ENCODE data around the gene MMP17.
"Not testable (repeated sequence)": the region's sequence is repeated elsewhere in the genome, so short reads cannot be mapped to it uniquely, and the experiment has no call there.

The MMP17 gene

DNA sequence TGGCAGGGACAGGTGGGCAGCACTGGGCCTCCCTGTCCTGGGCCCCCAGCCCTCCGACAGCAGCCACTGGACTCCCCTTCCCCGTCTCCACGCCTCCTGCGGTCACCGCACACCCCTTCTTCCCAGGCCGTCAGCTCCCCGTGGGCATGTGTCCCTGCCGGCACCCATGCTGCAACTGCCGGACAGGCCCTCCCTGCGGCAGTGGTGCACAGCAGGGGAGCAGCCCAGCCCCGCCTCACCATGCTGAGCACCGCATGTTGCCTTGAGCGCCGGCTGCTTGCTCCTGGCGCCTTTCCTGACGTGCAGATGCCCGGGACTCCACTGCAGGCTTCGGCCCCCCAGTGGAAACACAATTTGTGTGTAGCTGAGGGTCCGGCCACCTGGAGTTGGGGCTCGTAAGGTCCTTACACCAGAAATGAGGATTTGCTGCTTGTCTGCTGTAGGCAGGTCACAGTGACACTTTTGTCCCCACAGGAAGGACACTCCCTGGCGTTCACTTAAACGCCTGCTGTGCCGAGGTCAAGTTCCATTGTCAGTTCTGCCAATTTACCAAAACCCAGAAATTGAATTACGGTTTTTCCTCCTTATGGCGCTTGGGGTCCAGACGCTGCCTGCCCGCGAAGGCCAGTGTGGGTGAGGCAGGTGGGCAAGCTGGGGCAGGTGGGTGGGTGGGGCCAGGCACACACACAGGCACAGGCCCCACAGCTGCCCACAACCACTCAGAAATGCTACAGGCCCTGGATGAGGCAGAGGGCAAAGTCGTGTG lies 28.2 kb upstream of the MMP17 start:
- DNase-seq (ENCODE audit: low read depth in 2 of 2, low spot score in 1 of 2), result no peak

DNA sequence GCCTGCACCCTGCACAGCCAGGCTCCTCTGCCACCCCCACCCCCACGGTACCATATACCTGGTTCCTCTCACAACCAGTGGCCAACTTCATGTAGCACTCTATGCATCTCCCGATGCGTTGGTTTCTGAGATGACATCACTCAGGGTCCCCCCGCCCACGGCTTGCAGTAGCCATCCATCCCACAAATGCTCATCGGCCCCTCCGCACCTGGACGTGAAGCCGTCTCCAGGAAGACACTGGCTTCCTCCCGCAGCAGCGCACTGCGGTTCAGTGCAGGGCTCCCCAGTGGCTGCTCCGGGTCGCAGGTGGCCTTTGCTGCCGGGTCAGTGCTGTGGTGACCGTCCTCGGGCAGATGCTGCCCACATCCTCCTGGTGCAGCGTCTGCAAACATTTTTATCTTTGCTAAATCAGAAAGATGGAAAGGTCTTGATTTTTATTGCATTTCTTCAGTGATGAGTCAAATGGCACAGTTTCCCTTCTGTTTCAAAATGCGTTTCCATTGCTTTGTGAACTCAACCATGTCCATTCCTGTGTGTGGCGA lies 27.5 kb upstream of the MMP17 start:
- no peak for DNase-seq (ENCODE audit: low read depth in 2 of 2, low spot score in 1 of 2)

DNA sequence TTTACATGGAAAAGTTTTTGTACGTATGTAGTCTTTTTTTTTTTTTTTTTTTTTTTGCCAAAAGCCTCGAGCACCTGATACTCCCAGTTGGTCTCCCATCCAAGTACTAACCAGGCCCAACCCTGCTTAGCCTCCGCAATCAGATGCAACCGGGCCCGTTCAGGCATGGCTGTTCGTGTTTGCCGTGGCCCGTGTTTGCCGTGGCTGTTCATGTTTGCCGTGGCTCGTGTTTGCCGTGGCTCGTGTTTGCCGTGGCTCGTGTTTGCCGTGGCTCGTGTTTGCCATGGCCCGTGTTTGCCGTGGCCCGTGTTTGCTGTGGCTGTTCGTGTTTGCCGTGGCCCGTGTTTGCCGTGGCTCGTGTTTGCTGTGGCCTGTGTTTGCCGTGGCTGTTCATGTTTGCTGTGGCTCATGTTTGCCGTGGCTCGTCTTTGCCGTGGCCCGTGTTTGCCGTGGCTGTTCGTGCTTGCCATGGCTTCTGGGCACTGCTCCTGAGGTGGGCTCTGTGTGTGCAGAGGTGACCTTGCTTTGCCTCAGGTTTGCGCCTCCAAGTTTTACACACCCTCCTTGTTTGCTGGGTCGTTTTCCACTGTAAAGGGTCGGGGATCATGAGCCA lies 26.8 kb upstream of the MMP17 start:
- DNase-seq (ENCODE audit: low read depth in 2 of 2, low spot score in 1 of 2), result no peak

DNA sequence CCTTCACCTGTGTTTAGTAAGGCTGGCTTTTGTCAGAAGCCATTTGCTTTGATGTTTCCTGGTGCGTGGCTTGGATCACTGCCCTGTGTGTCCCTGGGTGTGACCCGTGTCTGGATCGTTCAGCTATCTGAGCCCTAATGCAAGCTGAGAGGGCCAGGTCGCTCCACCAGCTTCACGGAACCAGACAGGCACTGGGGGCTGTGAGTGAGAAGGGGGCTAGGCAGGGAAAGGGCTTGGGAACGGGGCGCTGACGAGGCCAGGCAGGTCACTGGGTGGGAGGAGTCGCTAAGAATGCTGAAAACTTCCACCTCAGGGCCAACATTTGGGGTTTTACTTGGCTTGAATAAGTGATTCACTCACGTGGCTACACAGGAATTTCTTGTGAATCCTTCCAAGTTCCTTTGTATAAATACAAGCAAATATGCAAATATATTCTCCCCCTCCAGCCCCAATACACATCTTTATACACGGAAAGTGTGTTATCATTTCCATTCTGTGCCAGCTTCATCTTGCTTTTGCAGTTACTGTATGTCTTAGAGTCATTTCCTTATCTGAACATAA lies 24.2 kb upstream of the MMP17 start:
- DNase-seq (ENCODE audit: low read depth in 2 of 2, low spot score in 1 of 2), result no peak

DNA sequence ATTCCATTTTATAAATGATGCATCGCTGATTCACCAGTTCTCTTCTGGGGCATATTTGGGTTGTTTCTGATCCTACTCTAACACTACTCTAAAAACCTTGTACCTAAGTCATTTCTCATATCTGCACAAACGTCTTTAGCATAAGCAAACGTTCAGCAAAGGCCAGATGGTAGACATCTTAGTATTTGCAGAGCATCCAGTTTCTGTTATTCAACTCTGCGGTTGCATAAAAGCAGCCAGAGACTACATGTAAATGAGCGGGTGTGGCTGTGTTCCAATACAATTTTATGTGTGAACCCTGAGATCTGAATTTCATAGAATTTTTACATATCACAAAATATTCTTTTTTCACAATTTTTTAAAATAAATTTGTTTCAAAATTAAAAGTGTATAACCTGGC lies 22.8 kb upstream of the MMP17 start:
- DNase-seq (ENCODE audit: low read depth in 2 of 2, low spot score in 1 of 2), result no peak

DNA sequence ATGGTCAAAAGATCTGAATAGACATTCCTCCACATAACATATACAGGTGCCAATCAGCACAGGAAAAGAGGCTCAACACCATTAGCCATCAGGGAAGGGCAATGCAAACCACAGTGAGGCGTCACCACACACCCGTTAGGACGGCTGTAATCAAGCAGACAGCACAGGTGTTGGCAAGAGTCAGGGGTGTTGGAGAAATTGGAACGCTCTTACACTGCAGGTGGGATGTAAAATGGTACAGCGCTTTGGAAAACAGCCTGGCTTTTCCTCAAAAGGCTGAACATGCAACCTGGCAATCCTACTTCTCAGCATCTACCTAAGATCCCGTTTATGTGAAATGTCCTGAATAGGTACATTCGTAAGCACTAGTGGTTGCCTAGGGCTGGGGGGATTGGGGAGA lies 21.5 kb upstream of the MMP17 start:
- DNase-seq (ENCODE audit: low read depth in 2 of 2, low spot score in 1 of 2), result no peak

DNA sequence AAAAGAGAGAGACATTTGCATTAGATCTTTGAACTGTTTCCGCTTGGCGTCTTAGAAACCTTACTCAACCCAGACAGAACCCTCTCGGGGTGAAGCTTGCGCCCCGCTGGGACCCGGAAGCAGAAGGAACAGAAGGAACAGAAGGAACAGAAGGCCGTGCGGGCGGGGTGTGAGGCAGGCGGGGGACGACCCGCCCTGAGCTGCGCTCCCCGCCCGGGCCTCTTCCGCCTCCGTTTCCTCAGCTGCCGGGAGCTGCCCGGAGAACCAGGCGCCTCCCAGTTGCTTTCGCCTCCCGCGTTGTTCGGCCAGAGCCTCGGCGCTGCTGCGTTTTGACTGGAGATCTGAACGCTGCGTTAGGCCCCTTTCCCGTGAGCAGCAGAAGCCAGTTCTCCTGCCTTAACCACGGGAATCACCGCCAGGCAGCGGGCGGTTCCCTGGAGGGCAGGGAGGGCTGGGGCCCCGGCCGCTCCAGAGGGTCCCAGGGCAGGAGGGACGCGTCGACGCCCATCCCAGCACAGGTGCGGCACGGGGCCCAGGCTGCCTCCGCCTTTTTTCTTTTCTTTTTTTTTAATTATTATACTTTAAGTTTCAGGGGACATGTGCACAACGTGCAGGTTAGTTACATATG lies 19.3 kb upstream of the MMP17 start:
- no peak for DNase-seq (ENCODE audit: low read depth in 2 of 2, low spot score in 1 of 2)

DNA sequence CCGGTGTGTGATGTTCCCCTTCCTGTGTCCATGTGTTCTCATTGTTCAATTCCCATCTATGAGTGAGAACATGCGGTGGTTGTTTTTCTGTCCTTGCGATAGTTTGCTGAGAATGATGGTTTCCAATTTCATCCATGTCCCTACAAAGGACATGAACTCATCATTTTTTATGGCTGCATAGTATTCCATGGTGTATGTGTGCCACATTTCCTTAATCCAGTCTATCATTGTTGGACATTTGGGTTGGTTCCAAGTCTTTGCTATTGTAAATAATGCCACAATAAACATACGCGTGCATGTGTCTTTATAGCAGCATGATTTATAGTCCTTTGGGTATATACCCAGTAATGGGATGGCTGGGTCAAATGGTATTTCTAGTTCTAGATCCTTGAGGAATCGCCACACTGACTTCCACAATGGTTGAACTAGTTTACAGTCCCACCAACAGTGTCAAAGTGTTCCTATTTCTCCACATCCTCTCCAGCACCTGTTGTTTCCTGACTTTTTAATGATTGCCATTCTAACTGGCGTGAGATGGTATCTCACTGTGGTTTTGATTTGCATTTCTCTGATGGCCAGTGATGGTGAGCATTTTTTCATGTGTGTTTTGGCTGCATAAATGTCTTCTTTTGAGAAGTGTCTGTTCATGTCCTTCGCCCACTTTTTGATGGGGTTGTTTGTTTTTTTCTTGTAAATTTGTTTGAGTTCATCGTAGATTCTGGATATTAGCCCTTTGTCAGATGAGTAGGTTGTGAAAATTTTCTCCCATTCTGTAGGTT lies 18.5 kb upstream of the MMP17 start:
- not testable (repeated sequence) for DNase-seq (ENCODE audit: low read depth in 2 of 2, low spot score in 1 of 2)

DNA sequence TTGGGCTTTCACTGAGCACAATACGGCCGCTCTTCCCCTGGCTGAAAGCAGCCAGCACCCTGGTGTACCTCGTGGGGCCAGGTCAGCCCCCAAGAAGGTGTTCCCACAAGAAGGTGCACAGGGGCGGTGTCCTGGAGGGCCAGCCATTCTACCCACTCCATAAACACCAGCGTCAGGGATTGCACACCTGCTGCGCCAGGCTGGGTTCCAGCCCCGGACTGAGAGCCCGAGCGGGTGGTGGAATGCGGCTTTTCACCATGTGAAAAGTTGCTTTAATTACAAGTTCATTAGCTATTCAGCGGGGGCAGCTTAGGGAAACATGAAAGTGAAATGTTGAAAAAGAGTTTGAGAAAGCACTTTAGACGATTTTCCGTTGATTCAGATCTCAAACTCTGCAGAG lies 17.5 kb upstream of the MMP17 start:
- no peak for DNase-seq (ENCODE audit: low read depth in 2 of 2, low spot score in 1 of 2)

DNA sequence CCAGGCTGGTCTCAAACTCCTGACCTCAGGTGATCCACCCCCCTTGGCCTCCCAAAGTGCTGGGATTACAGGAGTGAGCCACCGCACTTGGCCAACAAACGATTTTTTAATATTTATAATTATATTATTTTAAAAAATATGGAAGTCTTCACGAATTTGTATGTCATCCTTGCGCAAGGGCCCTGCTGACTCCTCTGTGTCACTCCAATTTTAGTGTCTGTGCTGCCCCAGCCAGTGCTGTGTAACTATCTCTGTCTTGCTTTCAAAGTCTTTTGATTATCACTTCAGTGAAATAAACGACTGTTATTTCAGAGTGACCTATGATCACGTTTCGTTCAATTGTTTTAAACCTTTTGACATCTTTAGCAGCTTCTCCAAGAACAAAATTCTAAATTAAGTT lies 13.1 kb upstream of the MMP17 start:
- no peak for DNase-seq (ENCODE audit: low read depth in 2 of 2, low spot score in 1 of 2)

DNA sequence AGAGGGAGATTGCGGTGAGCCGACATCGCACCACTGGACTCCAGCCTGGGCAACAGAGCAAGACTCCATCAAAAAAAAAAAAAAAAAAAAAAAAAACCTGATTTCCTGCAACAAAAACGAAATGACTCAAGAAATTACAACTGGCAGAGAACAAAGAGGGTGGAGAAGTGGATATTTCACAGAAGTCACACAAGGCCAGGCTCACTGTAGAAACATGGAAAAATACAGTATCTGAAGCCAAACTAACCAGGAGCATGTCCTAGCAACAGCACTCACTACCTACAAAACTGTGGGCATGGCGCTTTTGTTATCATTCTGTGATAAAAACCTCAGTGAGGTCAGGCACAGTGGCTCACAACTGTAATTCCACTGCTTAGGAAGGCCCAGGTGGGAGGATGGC lies 11.7 kb upstream of the MMP17 start:
- no peak for DNase-seq (ENCODE audit: low read depth in 2 of 2, low spot score in 1 of 2)

DNA sequence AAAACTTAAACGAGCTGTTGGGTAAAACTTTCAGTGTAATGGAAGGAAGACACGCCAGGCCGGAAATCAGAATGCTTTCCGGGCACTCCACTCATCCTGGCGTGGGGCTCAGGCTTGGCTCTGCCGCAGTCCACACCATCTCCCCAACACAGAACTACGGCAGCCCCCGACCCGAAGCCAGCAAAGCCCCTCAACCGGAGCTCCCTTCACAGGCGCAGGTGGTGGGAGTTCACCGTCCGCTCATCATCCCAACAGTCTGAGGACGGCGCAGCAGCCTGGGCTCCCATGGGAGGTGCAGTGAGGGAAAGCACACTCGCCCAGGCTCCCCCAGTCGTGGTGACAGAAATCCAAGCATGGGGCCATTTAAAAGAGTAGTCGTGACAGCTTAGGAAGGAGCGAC lies 11.0 kb upstream of the MMP17 start:
- no peak for DNase-seq (ENCODE audit: low read depth in 2 of 2, low spot score in 1 of 2)

DNA sequence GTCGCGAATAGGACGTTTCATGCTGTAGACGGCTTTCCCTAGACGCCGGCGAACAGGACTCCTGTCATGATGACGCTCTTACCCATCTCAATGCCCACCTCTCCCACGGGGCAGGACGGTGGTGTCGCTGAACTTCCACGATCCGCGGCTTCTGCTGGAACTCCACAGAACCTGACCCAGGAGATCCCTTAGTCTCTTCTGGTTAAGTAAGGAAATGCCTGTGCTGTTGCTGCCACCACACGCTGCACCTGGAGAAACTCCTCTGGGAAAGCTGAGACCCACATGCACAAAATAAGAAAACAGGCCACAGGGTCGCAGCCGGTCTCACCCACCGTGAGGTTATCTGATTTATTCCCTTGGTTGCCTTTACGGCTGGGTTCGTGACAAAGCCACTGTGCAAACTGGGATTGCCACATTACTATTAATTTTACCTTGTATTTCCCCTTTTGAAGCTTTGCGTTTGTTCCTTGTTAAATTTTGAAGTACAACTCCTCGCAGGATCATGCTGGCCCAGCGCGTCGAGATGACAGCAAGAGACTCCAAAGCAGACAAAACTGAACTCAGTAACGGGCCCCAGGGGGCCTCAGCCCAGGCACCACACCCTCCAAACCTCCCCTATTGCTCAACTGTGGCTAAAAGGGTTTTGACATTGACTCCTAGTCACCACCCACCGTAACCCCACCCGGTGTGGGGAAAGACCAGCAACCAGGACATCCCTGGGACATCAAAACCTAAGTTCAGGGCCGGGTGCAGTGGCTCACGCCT lies 9.2 kb upstream of the MMP17 start:
- no peak for DNase-seq (ENCODE audit: low read depth in 2 of 2, low spot score in 1 of 2)

DNA sequence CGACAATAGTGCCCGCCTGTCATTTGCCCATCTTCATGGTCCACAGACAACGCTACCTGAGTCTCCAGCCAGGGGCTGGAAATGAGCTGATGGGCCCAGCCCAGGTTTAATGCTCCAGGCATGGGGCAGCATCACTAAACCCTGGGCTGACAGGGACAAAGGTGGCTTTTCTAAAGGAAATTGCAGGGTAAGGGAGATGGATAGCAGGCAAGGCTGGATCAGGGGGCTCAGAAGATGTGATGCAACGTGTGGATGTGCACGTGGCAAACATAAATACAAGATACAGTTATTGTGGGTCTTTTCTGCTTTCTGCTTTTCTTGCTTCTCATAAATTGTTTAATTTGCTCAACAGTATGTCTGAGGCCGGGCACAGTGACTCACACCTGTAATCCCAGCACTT lies 3.7 kb upstream of the MMP17 start:
- DNase-seq (ENCODE audit: low read depth in 2 of 2, low spot score in 1 of 2), result no peak

DNA sequence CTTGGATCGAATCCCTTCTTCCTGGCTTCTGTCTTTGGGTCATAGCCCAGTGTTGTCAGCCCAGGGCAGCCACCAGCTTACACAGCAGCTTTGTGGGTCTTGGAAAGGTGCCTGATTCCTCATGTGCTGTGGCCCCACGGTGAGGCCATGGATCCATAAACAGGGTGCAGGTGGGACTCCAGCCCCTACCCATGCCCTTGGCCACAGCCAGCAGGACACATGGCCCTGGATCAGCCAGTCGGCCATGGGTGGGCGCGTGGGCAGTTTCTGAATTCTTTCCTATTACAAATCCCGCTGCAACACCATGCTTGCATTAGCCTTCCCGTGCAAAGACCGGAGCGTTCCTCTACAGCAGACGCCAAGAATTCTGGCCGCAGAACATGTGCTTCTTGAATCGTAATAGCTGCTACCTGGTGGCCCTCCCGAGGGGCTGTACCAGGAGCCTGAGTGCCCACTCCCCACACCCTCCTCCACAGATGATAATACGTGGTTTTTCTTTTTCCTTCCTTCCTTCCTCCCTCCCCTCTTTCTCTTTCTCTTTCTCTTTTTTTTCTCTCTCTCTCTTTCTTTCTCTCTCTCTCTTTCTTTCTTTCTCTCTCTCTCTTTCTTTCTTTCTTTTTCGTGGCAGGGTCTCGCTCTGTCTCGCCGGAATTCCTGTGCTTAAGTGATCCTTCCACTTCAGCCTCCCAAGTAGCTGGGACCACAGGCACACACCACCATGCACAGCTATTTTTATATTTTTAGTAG lies 2.9 kb upstream of the MMP17 start:
- DNase-seq (ENCODE audit: low read depth in 2 of 2, low spot score in 1 of 2), result no peak

DNA sequence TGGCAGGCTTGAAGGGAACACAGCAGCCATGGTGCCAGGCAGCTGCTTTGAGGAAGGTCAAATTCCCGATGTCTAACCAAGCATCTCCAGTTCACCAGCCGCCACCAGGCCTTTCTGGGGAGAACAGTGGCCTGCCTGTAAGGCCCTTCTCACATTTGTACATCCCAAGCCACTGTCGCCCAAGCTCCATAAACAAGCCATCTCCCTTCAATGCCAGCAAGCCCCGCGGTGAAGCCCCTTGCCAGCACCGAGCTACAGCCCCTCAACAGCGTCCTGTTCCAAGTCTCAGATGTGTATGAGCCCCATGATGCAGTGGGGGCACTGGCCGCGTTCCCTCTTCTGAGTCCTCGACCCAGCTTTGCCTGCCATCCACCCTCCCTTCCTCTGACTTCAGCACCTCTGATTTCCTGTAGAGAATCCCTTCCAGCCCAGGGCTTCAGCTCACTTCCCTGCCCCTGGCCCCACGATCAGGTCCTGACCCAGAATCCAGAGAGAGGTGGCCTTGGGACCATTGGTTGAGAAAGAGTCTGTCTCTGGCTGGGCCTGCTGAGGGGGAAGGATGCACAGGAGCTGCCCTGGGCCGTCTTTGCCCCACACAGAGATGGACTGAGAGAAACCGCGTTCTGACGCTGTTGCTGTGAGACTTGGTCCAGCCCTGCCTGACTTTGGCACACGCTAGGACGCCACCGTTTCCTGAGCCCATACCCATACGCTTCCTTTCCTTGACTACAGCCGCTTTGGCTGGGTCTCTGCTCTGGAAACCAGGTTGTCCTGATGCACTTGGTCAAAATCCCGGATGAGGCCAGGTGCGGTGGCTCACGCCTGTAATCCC lies 1.9 kb upstream of the MMP17 start:
- DNase-seq (ENCODE audit: low read depth in 2 of 2, low spot score in 1 of 2), result no peak

DNA sequence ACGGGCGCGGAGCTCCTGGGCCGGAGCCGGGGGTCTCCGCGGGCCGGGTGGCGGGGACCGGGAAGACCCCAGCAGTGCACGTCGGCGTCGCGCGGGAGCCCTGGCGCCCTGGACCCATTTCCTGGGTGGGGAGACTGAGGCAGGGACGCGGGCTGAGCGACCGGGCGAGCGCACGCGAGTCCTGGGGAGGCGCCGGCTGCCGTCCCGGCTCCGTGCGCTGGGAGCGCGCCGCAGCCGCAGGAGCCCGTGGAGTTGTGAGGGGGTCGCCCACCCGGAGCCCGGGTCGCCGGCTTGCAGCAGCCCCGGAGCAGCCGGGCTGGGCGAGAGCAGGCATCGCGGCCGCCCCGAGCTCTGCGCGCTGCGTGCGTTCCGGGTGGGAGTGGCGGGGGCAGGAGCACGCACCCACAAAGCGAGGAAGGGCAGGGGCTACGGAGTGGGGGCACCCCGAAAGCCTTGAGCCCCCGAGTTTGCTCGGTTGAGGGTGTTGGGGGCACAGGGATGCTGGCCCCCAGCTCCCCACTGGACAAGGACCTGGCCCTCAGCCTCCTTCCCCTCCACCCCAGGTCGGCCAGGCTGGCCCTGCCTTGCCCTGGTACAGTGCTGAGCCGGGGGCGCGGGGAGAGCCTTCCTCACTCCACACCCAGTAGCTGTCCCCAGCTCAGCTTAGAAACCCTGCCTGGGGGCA lies 620 bp downstream of the MMP17 start:
- DNase-seq (ENCODE audit: low read depth in 2 of 2, low spot score in 1 of 2), result no peak

DNA sequence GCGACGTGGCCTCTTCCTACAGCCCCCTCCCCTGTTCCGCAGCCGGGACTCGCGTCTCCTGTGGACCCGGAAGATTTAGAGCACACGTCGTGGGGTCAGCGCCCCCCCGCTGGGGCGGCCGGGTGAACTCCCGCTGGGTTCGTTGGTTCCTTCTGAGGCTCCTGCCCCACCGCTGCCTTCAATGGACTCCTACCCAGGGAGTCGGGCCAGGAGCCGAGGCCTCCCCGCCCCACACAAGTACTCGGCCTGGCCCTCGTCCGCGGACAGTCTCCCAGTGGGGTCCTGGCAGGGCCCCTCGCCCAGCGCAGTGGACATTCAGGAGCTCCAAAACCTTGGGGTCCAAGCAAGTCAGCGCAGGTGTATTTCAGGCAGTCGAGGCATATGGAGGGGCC lies 1.2 kb downstream of the MMP17 start:
- DNase-seq (ENCODE audit: low read depth in 2 of 2, low spot score in 1 of 2), result no peak

Measured in stimulated activated CD8-positive, alpha-beta memory T cell treated with anti-CD3 and anti-CD28 coated beads, Interleukin-4, amount 100 ng/mL, for 4 hours (primary cell).